ENCODE measurements around the gene CARS2.

CARS2 gene

DNA sequence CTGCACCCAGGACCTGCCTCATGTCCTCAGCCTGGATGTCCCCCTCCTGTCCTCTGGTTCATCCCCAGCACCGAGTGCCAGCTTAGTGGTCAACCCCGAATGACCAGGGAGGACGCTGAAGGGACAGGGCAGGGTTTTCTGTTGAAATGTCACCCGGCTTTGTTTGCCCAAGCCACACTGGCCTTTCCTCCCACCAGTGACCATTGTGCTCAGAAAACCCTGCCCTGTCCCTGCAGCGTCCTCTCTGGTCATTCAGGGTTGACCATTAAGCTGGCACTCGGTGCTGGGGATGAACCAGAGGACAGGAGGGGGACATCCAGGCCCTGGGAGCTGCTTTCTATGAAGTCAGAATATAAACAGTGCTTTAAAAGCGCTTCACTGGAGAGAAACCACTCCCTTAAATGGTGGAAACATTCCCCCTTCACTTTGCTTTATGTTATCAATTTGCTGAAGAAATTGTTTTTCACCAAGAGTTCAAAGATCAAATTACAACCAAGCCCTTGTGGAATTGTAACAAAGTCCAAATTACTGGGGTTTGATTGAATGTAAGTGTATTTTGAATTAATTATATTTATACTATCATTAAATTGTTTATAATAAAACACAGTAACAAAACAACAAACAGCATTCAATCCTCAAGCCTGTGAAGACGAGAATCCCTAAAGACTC lies 21.4 kb downstream of the CARS2 start:
- H3K4me3 ChIP-seq (ENCODE audit: low read depth, low read length) = no peak overlapping the region
- no peaks in the 10 kb centered on the region for H3K9me3 ChIP-seq (ENCODE audit: control insufficient read depth, low read length)
- no peaks in the 10 kb centered on the region for H3K36me3 ChIP-seq (ENCODE audit: control insufficient read depth, insufficient read depth, low read length)
- H3K27me3 ChIP-seq (ENCODE audit: control insufficient read depth, insufficient read depth, low read length) = no peaks in the 10 kb centered on the region
- H3K79me2 ChIP-seq = no peaks in the 10 kb centered on the region
- H3K27ac ChIP-seq = no peak overlapping the region
- H3K4me1 ChIP-seq = no peaks in the 10 kb centered on the region
- TF ChIP-seq, protein P1, sequence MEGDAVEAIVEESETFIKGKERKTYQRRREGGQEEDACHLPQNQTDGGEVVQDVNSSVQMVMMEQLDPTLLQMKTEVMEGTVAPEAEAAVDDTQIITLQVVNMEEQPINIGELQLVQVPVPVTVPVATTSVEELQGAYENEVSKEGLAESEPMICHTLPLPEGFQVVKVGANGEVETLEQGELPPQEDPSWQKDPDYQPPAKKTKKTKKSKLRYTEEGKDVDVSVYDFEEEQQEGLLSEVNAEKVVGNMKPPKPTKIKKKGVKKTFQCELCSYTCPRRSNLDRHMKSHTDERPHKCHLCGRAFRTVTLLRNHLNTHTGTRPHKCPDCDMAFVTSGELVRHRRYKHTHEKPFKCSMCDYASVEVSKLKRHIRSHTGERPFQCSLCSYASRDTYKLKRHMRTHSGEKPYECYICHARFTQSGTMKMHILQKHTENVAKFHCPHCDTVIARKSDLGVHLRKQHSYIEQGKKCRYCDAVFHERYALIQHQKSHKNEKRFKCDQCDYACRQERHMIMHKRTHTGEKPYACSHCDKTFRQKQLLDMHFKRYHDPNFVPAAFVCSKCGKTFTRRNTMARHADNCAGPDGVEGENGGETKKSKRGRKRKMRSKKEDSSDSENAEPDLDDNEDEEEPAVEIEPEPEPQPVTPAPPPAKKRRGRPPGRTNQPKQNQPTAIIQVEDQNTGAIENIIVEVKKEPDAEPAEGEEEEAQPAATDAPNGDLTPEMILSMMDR (IDR thresholded peaks at IDR 0.05) = no peak
- no peak overlapping the region for H3K9ac ChIP-seq
- H3K4me2 ChIP-seq (ENCODE audit: low read length) = no peak overlapping the region
- no peak overlapping the region for H2AFZ ChIP-seq

DNA sequence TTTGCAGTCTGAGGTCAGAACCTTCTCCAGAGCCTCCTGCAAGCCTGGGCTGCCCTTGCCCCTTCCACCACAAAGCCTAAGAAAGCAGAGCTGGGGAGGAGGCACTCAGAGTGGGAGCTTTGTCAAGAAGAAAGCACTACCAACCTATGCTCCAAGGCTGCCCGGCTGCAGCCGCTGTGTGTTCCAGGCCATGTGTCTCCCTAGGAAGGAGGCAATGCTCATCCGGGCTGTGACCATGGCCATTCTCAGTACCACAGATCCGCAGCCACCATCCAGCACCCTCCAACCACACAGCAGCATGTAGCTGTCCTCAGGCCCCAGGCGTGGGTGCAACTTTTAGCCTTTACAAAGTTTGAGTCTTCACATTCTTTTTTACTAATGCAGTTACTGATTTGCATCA lies 22.0 kb downstream of the CARS2 start:
- no peaks in the 10 kb centered on the region for H3K9me3 ChIP-seq (ENCODE audit: control insufficient read depth, low read length)
- no peak overlapping the region for H3K4me3 ChIP-seq (ENCODE audit: low read depth, low read length)
- no peak overlapping the region for H3K4me2 ChIP-seq (ENCODE audit: low read length)
- H3K27me3 ChIP-seq (ENCODE audit: control insufficient read depth, insufficient read depth, low read length) = no peaks in the 10 kb centered on the region
- no peaks in the 10 kb centered on the region for H3K79me2 ChIP-seq
- no peak overlapping the region for H2AFZ ChIP-seq
- H3K27ac ChIP-seq = no peak overlapping the region
- TF ChIP-seq, protein P1 (IDR thresholded peaks at IDR 0.05) = no peak
- H3K36me3 ChIP-seq (ENCODE audit: control insufficient read depth, insufficient read depth, low read length) = no peaks in the 10 kb centered on the region
- H3K9ac ChIP-seq = no peak overlapping the region
- no peaks in the 10 kb centered on the region for H3K4me1 ChIP-seq

DNA sequence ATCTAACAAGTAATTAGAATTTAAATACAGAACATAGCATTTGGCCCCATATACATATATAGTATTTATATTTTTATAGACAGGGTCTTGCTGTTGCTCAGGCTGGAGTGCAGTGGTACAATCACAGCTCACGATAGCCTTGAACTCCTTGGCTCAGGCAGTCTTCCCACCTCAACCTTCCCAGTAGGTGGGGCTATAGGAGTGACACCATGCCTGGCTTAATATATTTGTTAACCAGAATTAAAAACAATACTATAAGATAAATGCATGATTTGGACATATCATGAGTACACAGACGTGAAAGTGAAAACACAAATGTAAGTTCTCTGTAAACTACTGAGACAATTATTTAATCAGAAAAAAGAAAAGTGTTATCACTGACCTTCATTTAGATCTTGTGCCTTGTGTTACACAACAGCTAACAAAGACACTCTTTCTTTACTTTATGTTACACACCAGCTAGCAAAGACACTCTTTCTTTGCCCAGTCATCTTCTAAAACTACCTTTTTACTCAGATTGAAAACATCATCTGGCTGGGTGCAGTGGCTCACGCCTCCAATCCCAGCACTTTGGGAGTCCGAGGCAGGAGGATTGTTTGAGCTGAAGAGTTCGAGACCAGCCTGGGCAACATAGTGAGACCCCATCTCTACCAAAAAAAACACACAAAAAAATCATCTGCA lies 22.6 kb downstream of the CARS2 start:
- Histone ChIP-seq H3K79me2 (peaks cover 1% of the 10 kb centered on the region), H2AFZ (no peak overlapping the region), H3K36me3 (ENCODE audit: control insufficient read depth, insufficient read depth, low read length) (no peaks in the 10 kb centered on the region), H3K27ac (no peak overlapping the region), H3K4me1 (no peaks in the 10 kb centered on the region), H3K9ac (no peak overlapping the region), H3K27me3 (ENCODE audit: control insufficient read depth, insufficient read depth, low read length) (no peaks in the 10 kb centered on the region), H3K4me2 (ENCODE audit: low read length) (no peak overlapping the region), H3K4me3 (ENCODE audit: low read depth, low read length) (no peak overlapping the region), H3K9me3 (ENCODE audit: control insufficient read depth, low read length) (no peaks in the 10 kb centered on the region)
- TF ChIP-seq, protein P1 (IDR thresholded peaks at IDR 0.05) = peak; percentile 15

DNA sequence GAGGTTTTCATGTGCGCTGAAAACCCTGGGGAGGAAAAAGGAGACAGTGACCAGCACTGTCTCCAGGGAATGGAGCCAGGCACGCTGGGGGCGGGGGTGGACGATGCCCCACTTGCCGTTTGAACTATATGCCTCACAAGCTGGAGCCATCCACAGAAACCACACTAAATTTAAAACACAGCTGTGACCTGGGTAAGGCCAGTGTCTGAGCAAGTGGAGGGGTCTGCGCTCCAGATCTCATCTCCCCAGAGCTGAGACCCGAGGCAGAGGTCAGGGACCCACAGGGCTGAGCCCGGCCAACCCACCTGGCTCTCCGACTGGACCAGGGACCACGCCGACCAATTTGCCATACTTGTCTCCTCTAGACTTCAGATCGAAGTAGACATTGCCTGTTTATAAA lies 23.2 kb downstream of the CARS2 start:
- no peak overlapping the region for H3K4me2 ChIP-seq (ENCODE audit: low read length)
- H3K9ac ChIP-seq = no peak overlapping the region
- H2AFZ ChIP-seq = no peak overlapping the region
- H3K36me3 ChIP-seq (ENCODE audit: control insufficient read depth, insufficient read depth, low read length) = no peaks in the 10 kb centered on the region
- TF ChIP-seq, protein P1 (IDR thresholded peaks at IDR 0.05) = no peak
- no peaks in the 10 kb centered on the region for H3K4me1 ChIP-seq
- no peak overlapping the region for H3K4me3 ChIP-seq (ENCODE audit: low read depth, low read length)
- H3K27me3 ChIP-seq (ENCODE audit: control insufficient read depth, insufficient read depth, low read length) = no peaks in the 10 kb centered on the region
- H3K79me2 ChIP-seq = peaks cover 3% of the 10 kb centered on the region
- H3K9me3 ChIP-seq (ENCODE audit: control insufficient read depth, low read length) = no peaks in the 10 kb centered on the region
- H3K27ac ChIP-seq = no peak overlapping the region
